Activated naive CD8-positive, alpha-beta T cell treated with anti-CD3 and anti-CD28 coated beads, Interleukin-2, amount 10 ng/mL, durations not matched to agents 7 days and 5 days (primary cell): ENCODE measurements around the gene HPN. TPM values are rescaled to one million over a fixed set of nuclear protein-coding genes. Genes with fewer than 3 reads are reported as not detected.

Experiments used
- ATAC-seq: fragments of 150-1000 bp; cut with Tn5 transposase; one replicate; pipeline ENCODE4 v1.10.0; 2021; ENCODE audit warnings: low read depth, moderate library complexity
- POLR2A ChIA-PET: fragments of 350-600 bp; sonication (Branson Sonifier 250); formaldehyde crosslinking; loops from one replicate; lab custom pipeline; 2021; ENCODE audit warnings: antibody characterized with exemption; lab: Charles Lee
- DNase-seq: peaks from one replicate; pipeline ENCODE4 v3.0.0; 2021
- H3K27ac Mint-ChIP-seq: one replicate; pipeline ENCODE4 v1.8.0; 2022; ENCODE audit warnings: mild to moderate bottlenecking, mixed read lengths
- H3K27me3 Mint-ChIP-seq: one replicate; pipeline ENCODE4 v1.8.0; 2022; ENCODE audit warnings: mild to moderate bottlenecking, moderate library complexity, mixed read lengths
- H3K36me3 Mint-ChIP-seq: one replicate; pipeline ENCODE4 v1.8.0; 2021; ENCODE audit warnings: mild to moderate bottlenecking, mixed read lengths
- H3K4me1 Mint-ChIP-seq: one replicate; pipeline ENCODE4 v1.8.0; 2021; ENCODE audit warnings: mixed read lengths
- H3K4me3 Mint-ChIP-seq: one replicate; pipeline ENCODE4 v1.8.0; 2022; ENCODE audit warnings: mild to moderate bottlenecking, moderate library complexity, mixed read lengths
- H3K9me3 Mint-ChIP-seq: one replicate; pipeline ENCODE4 v1.8.0; 2021; ENCODE audit warnings: mixed read lengths
- total RNA-seq, 2 experiments: library from RNA; stranded (reverse); gene quantifications; one replicate each; pipeline ENCODE4 v1.2.3, GENCODE V29; 2021

The HPN gene
- total RNA-seq, 2 experiments from 2014 or later: 0.20 TPM; not detected in 1

GRCh38 chr19:35085947-35086346 lies 44.4 kb downstream of the HPN start:
- Mint-ChIP-seq H3K4me1 (no peaks in the 10 kb centered on the region), H3K4me3 (no peak overlapping the region), H3K27me3 (peaks cover 10% of the 10 kb centered on the region), H3K27ac (no peak overlapping the region), H3K9me3 (no peaks in the 10 kb centered on the region), H3K36me3 (no peaks in the 10 kb centered on the region)
- POLR2A ChIA-PET: no interaction called here
- ATAC-seq: no peak
- DNase-seq: no peak

- H3K27me3 Mint-ChIP-seq: peaks cover 10% of the 10 kb centered on the region
- no peaks in the 10 kb centered on the region for H3K36me3 Mint-ChIP-seq
- POLR2A ChIA-PET: no interaction called here
These were observed 44.9 kb downstream of the HPN start for GRCh38 chr19:35086455-35086854.

GRCh38 chr19:35087393-35087792 lies 45.9 kb downstream of the HPN start:
- no peaks in the 10 kb centered on the region for H3K4me1 Mint-ChIP-seq
- no peak overlapping the region for H3K4me3 Mint-ChIP-seq
- POLR2A ChIA-PET: no interaction called here

More at GRCh38 chr19:35086455-35086854, 44.9 kb downstream of the HPN start:
- Mint-ChIP-seq H3K4me3 (no peak overlapping the region), H3K27ac (no peak overlapping the region), H3K4me1 (no peaks in the 10 kb centered on the region), H3K9me3 (no peaks in the 10 kb centered on the region)
- ATAC-seq (no peak), DNase-seq (no peak)

GRCh38 chr19:35088131-35088913 lies 46.8 kb downstream of the HPN start:
- peaks cover 14% of the 10 kb centered on the region for H3K27me3 Mint-ChIP-seq
- POLR2A ChIA-PET: no interaction called here
- H3K4me1 Mint-ChIP-seq: no peaks in the 10 kb centered on the region
- ATAC-seq (no peak), DNase-seq (no peak)
- H3K9me3 Mint-ChIP-seq: no peaks in the 10 kb centered on the region
- H3K27ac Mint-ChIP-seq: no peak overlapping the region
- H3K4me3 Mint-ChIP-seq: no peak overlapping the region
- H3K36me3 Mint-ChIP-seq: no peaks in the 10 kb centered on the region

More at GRCh38 chr19:35087393-35087792, 45.9 kb downstream of the HPN start:
- no peaks in the 10 kb centered on the region for H3K9me3 Mint-ChIP-seq
- H3K36me3 Mint-ChIP-seq: no peaks in the 10 kb centered on the region
- peaks cover 10% of the 10 kb centered on the region for H3K27me3 Mint-ChIP-seq
- ATAC-seq (no peak), DNase-seq (no peak)
- no peak overlapping the region for H3K27ac Mint-ChIP-seq

GRCh38 chr19:35089554-35089953 lies 48.0 kb downstream of the HPN start:
- no peak for ATAC-seq
- Mint-ChIP-seq H3K27ac (no peak overlapping the region), H3K27me3 (peaks cover 16% of the 10 kb centered on the region), H3K9me3 (no peaks in the 10 kb centered on the region), H3K4me3 (no peak overlapping the region), H3K36me3 (no peaks in the 10 kb centered on the region), H3K4me1 (no peaks in the 10 kb centered on the region)
- POLR2A ChIA-PET: no interaction called here
- no peak for DNase-seq

- no peak for ATAC-seq
- no peak overlapping the region for H3K27ac Mint-ChIP-seq
- H3K4me3 Mint-ChIP-seq: no peak overlapping the region
- H3K4me1 Mint-ChIP-seq: no peaks in the 10 kb centered on the region
- no peak for DNase-seq
- POLR2A ChIA-PET: no interaction called here
- peaks cover 16% of the 10 kb centered on the region for H3K27me3 Mint-ChIP-seq
- H3K9me3 Mint-ChIP-seq: no peaks in the 10 kb centered on the region
- H3K36me3 Mint-ChIP-seq: no peaks in the 10 kb centered on the region
These were observed 48.6 kb downstream of the HPN start for GRCh38 chr19:35090160-35090505.

GRCh38 chr19:35090506-35091214 lies 49.1 kb downstream of the HPN start:
- POLR2A ChIA-PET: no interaction called here
- DNase-seq: no peak
- Mint-ChIP-seq H3K4me3 (no peak overlapping the region), H3K36me3 (no peaks in the 10 kb centered on the region), H3K9me3 (no peaks in the 10 kb centered on the region), H3K4me1 (no peaks in the 10 kb centered on the region), H3K27ac (no peak overlapping the region), H3K27me3 (peaks cover 16% of the 10 kb centered on the region)
- peak; percentile 52 for ATAC-seq

- Mint-ChIP-seq H3K9me3 (no peaks in the 10 kb centered on the region), H3K27me3 (peaks cover 20% of the 10 kb centered on the region), H3K27ac (no peak overlapping the region), H3K36me3 (no peaks in the 10 kb centered on the region), H3K4me1 (no peaks in the 10 kb centered on the region), H3K4me3 (no peak overlapping the region)
- POLR2A ChIA-PET: no interaction called here
- ATAC-seq (no peak), DNase-seq (no peak)
These were observed 51.9 kb downstream of the HPN start for GRCh38 chr19:35093430-35093829.

- Mint-ChIP-seq H3K4me3 (no peak overlapping the region), H3K4me1 (no peaks in the 10 kb centered on the region), H3K36me3 (no peaks in the 10 kb centered on the region), H3K27ac (no peak overlapping the region), H3K9me3 (no peaks in the 10 kb centered on the region), H3K27me3 (peaks cover 20% of the 10 kb centered on the region)
- ATAC-seq (no peak), DNase-seq (no peak)
- POLR2A ChIA-PET: no interaction called here
These were observed 52.6 kb downstream of the HPN start for GRCh38 chr19:35093941-35094647.

GRCh38 chr19:35094656-35095055 lies 53.1 kb downstream of the HPN start:
- Mint-ChIP-seq H3K36me3 (no peaks in the 10 kb centered on the region), H3K4me3 (no peak overlapping the region), H3K9me3 (no peaks in the 10 kb centered on the region), H3K27ac (no peak overlapping the region), H3K27me3 (peaks cover 16% of the 10 kb centered on the region), H3K4me1 (no peaks in the 10 kb centered on the region)
- POLR2A ChIA-PET: no interaction called here
- ATAC-seq (no peak), DNase-seq (no peak)

GRCh38 chr19:35095667-35096368 lies 54.3 kb downstream of the HPN start:
- no peaks in the 10 kb centered on the region for H3K9me3 Mint-ChIP-seq
- no peak overlapping the region for H3K4me3 Mint-ChIP-seq
- H3K27ac Mint-ChIP-seq: no peak overlapping the region
- H3K27me3 Mint-ChIP-seq: peaks cover 10% of the 10 kb centered on the region
- no peaks in the 10 kb centered on the region for H3K36me3 Mint-ChIP-seq
- H3K4me1 Mint-ChIP-seq: no peaks in the 10 kb centered on the region
- POLR2A ChIA-PET: no interaction called here
- DNase-seq (no peak), ATAC-seq (no peak)

- ATAC-seq: no peak
- no peaks in the 10 kb centered on the region for H3K36me3 Mint-ChIP-seq
- POLR2A ChIA-PET: no interaction called here
- no peak overlapping the region for H3K4me3 Mint-ChIP-seq
- DNase-seq: no peak
- H3K27me3 Mint-ChIP-seq: peaks cover 6% of the 10 kb centered on the region
- no peak overlapping the region for H3K27ac Mint-ChIP-seq
- H3K9me3 Mint-ChIP-seq: no peaks in the 10 kb centered on the region
- H3K4me1 Mint-ChIP-seq: no peaks in the 10 kb centered on the region
These were observed 57.0 kb downstream of the HPN start for GRCh38 chr19:35098413-35099049.
